NCI-H1048 (cell line): ENCODE results near the gene PLA2G2C.
"Not testable (repeated sequence)": the region's sequence is repeated elsewhere in the genome, so short reads cannot be mapped to it uniquely, and the experiment has no call there.

Experiments
- DNase-seq: peaks from one replicate; lab custom pipeline; 2025; lab: John Stamatoyannopoulos, UW

Gene PLA2G2C, protein sequence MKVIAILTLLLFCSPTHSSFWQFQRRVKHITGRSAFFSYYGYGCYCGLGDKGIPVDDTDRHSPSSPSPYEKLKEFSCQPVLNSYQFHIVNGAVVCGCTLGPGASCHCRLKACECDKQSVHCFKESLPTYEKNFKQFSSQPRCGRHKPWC

DNA sequence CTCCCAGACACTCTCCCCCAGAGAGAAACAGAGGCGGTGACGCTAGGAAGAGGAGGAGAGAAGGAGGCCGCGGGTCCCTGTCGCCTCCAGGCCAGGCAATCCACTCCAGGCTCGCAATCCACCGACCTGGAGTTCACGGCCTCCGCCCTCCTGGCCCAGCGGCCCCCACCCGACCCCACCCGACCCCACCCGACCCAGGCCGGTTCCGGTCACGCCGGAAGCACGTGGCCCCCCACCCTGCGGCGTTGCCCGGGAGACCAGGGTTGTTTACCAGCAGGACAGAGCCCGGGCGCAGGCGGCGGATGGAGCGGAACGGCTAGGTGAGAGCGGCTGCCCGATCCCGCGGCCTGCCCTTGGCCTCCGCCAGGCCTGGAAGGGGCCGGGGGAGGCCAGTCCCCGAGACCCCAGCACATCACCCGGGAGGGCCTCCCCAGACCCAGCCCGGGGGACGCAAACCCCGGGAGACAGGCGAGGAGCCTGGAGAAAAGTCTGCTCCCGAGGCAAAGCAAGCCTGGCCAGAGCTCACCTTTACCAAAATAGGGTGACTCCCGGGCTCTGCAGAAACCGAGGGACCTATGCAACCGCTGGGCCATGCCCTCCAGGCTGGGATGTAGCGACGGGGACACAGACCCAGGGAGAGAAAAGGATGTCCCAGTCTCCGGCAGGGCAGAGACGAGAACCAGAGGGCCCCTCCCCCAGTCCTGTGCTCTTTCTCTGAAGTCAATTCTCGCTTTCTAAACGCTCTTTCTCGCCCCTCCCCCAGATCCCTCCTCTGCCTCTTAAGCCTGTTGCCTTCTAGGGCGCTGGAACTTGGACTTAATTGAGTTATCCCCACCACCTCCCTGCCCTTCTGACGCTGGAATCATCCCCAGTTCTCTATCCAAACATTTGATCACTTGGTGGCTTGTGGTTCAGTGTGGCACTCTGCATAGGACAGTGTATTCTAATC, at the start of gene PLA2G2C, which contains the start of gene UBXN10:
TSS of gene PLA2G2C (minus strand) at position 685 of the 949 bp plus-strand sequence. CDS start 9,155 bp downstream, outside the sequence.
TSS of gene UBXN10 (plus strand) at position 263 of the 949 bp plus-strand sequence. CDS start 4,466 bp downstream, outside the sequence.
- no peak for DNase-seq

DNA sequence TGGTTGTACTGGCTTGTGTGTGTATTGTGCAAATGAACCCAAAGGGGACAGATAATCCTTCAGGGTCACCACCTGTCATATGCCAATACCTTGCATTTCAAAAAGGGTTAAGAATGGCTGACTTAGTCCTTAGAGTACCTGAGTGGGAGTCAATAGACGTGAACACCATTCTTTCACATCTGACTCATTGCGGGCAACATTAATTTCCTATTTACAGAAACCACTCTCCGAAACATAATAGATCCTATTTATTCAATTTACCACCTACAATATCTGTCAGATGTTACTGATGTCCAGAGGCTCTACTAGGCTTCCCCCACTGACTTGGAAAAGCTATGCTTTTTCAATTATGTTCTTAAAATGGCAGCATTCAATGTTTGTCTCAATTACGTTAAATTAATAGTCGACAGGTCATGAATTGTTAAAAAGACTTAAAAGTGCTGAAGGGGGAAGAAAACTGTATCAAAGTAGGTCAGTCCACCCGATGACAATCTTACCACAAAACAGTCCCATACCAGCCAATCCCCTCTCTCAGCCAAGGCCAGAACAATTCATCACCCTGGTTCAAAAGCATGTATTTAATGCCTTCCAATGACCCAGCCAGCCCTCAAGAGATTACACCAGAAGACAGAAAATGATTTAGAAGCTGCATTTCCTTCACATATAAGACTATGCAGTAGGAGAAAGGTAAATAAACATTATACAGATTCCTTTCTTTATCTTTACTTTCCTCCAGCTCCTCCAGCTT, 48.6 kb upstream of the PLA2G2C start:
- DNase-seq, result no peak

DNA sequence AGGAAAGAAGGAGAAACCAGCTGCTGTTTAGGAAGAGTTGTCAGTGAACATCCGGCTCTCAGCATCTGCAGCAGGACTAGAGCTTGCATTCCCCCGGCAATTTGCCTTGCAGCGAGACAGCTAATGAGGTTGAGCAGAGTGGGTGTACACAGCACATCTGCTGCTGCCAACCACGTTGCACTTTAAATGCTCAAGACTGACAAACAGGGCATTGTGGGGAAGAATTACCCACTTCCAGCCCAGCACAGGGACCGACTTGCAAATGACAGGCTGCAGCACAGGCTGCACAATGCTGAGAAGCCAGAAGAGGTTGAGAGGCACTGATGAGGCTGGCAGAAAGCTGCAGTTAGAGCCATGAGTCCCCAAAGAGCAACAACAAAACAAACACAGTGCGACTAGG, 47.5 kb upstream of the PLA2G2C start:
- DNase-seq, result no peak

DNA sequence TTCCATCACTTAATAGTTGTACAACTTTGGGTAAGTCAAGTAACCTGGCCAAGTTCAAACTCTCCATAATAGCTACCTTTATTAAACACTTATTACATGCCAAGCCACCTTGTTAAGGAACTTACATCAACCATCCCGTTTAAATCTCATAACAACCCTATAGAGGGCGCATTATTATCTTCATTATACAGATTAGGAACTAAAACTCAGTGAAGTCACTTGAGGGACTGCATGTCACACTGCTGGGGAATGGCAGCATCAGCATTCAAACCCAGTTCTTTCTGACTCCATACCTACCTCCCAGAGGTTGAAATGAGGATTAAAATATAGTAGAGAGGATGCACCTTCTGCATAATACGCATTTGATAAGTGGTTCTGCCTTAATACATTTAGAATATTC, 47.1 kb upstream of the PLA2G2C start:
- DNase-seq, result no peak

DNA sequence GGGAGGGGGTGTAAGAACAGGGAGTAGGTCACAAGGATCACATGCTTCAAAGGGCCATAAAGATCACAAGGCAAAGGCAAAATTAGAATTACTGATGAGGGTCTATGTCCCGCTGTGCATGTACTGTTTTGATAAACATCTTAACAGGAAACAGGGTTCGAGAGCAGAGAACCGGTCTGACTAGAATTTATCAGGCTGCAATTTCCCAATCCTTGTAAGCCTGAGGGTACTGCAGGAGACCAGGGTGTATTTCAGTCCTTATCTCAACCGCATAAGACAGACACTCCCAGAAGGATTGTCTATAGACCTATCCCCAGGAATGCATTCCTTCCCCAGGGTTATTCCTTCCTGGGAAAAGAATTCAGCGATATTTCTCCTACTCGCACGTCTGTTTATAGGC, 46.2 kb upstream of the PLA2G2C start:
- DNase-seq, result not testable (repeated sequence)

DNA sequence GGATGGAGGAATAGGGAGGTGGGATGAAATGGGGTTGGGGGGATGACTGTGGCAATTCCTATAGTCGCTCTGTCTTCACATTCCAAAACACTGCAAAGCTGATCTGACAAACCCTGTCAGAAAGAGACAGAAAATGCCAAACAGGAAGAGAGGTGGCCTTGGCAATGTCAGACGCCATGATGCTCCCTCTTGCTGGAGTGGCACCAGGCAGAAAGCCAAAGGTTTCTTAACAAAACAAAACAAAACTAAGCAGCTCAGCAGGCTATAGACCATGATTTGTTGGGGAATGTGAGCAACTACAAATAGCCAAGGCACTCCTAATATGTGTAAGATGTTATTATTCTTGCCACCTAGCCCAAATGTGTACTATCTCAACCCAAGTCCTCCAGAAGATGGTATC, 42.9 kb upstream of the PLA2G2C start:
- DNase-seq, result no peak

DNA sequence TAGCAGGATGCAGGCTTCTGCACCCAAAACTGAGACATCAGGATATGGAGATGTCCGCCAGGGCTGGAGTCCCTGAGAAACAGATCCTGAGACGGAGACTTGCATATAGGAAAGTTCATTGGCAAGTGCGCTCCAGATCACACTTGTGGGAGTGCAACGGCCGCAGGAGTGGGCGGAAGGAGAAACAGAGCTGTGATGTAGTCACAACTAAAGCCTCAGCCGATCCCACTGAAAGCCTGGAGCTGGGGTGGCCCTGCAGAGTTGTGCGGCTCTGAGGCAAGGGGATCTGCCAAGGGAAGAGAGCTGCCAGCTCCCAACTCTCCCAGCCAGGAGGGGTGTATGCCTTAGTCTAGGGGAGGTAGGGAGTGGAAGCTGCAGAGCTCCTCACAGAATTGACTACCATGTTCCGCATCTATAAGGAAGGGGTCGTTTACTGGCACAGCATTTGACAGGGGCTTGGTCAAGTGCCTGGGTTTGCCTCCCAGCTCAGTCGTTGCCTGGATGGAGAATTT, 42.1 kb upstream of the PLA2G2C start:
- no peak for DNase-seq

DNA sequence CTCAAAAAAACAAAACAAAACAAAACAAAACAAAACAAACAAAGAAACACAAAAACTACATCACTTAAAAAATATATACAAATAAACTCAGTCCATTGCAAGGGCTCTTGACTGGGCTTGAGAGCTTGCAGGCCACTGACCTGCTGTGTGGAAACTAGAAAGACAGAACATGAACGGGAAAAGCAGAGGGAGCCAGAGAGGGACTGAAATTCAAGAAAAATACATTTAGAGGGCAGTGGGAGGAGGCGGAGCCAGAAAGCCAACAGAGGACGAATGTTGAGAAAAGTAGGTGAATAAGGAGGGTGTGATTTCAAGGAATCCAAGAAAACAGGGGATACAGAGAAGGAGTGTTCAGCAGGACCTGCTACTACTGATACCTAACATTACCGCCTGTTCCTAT, 41.4 kb upstream of the PLA2G2C start:
- no peak for DNase-seq

DNA sequence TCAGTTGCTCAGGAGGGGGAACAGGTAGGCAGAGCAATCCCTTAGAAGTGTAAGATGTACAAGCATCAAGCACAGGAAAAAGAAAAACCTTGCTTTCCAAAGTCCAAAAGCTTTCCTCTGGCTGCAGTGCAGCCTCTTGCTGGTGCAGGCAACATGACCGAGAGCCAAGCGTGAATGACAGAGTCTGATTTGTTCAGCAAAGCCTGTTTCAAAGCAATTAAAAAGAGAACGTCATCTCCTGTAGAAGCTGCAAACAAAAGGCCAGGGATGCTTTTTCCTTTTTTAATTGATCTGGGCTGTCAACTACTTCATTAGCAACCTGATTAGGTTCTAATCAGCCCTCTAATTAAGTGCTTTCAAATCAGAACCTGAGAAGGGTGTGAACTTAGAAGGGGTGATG, 38.2 kb upstream of the PLA2G2C start:
- DNase-seq, result no peak

DNA sequence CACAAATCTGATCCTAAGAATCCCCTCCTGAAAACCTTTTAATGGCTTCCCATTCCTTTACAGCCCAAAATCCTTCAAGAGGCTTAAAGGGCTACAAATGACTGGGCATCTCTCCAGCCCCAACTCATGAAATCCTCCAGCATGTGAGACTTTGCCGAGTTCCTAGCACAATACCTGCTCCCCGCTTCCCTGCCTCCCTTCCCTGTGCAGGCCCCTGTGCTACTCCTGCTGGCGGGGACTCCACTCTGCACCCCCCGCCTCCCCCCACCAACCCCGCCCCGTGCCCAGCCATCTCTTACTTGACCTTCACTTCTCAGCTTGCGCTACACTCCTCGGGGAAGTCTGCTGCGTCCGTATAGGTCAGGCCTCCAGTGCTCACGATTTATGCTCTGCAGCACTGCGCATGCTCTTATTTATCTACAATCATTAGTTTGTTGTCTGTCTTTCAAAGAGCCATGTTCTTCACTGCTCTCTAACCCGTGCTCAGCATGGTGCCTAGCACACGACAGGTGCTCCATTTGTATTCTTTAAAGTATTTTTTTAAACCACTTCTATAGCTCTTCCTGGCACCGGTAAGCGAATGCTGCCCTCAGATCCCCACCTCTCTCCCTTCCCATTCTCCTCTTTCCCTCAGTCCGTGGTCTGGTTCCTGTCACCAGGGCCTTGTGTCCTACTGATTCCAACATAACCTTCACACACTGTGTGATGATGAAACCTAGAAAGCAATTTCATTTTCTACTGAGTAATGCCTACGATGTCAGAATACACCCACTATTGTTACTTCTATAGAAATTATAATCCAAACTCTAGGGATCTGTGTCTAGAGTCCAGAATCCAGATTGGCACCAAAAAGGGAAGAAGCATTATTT, 37.5 kb upstream of the PLA2G2C start:
- DNase-seq, result no peak

DNA sequence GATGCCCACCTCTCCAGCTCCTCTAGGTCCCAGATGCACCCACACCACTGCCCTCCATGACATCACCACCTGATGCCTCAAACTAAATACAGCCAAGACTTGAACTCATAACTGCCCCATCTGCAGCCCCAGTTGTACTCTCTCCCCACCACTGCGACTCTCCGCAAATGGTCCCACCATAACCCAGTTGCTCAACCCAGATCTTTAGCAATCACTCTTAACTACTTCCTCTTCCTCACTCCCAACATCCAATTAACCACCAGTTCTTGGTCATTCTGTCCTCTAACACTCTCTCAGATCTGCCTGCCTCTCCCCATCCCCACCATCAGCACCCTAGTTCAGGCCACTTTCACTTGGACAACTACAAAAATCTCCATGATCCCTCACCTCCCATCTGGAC, 36.8 kb upstream of the PLA2G2C start:
- DNase-seq, result no peak

DNA sequence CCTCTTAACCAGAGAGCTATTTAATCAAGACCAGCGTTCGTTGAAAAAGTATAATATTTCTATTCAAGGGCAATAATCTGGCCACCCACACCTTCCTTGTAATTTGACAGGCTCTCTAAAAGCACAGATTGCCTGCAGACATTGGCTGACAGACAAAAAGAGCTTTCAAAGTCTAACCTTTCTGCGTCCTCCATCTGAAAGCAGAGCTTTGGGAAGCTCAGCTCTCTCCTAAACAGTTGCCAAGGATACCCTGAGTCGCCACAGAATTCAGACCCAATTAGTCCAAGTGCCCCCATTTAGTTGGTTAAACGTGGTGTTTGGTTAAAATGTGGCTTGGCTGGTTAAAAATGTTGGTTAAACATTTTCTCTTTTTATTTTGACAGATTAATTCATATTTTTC, 33.7 kb upstream of the PLA2G2C start:
- DNase-seq, result no peak

DNA sequence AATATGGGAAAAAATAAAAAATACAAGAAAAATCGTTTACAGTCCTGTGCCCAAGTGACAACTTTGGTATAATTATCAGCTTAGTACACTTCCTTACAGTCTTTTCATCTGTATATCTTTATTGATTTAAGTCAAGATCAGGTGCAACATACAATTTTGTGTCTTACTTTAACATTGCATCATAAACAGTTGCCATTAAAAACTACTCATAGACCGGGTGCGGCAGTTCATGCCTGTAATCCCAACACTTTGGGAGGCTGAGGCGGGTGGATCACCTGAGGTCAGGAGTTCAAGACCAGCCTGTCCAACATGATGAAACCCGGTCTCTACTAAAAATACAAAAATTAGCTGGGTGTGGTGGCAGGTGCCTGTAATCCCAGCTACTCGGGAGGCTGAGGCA, 32.7 kb upstream of the PLA2G2C start:
- not testable (repeated sequence) for DNase-seq

DNA sequence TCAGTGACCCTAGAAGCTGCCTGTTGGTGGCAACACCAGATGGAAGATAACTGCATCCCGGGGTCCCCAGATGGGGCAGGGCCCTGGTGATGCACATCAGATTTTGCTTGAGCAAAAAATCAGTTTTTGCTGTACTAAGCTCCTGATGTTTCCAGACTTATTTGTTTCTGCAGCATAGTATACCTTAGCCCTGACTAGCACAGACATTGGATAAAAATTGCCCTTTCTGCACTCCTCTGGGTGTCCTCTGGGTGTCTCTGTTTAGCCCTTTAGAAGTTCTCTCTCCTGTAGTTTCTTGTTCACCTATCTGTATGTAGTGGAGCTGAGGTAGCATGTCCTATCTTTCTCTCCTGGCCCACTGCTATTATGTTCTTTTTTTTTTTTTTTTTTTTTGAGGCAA, 30.3 kb upstream of the PLA2G2C start:
- no peak for DNase-seq

DNA sequence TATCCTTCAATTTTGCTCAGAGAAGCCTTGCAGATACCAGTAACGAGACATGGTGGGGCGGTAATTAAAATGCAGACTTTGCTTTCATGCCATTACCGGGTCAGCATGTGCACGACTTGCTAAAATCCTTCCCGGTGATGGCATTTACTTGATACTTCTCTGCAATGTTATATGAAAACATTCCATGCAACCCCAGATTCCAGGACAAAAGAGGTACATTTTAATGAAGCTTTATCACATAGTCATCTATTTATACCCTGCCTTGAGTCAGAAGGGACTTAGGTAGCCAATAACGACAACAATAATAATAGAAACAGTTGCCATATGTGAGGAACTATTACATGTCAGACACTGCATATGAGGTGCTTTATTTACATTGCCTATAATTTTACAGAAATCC, 29.4 kb upstream of the PLA2G2C start:
- no peak for DNase-seq

DNA sequence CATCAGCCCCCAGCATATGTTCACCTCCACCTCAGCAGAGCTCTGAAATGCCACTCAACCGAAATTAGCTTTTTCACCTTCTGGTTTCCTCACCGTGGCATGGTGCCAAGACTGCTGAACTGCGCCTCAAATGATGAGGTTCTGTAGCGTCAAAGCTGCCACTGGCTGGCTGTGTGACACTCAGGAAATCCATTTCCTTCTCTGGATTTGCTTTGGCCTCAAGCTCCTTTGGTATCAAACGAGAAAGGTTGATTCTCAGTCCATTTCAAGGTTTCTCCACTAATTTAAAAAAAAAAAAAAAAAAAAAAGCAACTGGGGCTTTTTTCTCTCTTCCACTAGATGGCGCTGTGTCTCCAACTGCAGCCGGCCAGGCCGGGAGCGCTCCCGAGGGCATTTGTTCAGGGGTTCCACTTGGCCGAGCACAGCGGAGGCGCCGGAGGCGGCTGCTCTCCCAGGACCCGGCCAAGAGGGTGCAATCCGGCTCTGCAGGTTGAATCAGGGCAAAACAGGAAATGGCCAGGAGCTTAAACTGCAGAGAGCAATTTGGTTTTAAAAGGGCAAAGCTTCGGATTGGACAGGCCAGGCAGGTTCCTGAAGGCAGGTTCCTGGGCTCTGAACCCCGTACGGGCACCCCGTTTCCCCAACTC, 26.5 kb upstream of the PLA2G2C start:
- DNase-seq, result no peak

DNA sequence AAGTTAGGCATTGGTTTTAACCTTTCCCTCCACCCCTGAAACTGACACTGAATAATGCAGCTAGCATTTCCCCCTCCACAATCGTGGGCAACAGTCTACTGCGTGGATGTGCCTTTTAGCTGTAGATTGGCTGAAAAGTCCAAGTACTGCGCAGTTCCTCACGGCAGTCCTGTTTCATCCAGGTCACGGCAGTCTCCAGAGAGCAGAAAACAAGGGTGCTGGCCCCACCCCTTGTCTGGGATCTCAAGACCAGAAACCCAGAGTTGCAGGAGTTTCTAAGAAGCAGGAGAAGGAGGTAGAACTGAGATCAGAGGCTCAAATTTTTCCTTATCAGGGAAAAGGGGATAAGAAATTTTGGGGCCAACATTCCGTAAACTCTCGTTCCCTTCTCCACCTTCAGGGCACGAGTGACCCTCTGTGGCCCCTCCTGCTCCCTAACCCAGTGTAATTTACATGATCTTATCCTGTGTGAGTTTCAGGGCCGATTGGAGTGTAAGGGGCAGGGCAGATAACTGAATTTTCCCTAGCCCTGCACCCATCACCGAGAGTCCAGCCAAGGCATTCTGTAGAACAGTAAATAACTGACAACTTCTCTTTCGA, 25.9 kb upstream of the PLA2G2C start:
- DNase-seq, result no peak

DNA sequence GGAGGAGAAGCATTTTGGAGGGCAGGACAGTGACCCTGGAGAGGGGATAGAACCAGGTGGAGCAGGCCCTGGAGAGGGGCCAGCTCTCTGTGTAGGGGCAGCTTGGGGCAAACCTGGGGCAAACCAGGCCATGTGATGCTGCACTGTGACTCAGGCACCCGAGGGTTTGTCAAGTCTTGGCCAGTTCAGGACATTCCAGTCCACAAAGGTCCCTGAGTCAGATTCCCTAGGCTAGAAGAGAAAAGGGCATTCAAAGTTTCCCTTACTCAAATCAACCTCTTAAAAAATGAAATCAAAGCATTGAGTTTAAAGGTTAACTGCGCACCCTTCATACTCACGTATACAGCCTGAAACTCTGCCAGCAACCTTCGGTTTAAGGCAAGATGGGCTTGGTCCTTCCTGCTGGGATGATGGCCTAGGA, 25.2 kb upstream of the PLA2G2C start:
- no peak for DNase-seq

DNA sequence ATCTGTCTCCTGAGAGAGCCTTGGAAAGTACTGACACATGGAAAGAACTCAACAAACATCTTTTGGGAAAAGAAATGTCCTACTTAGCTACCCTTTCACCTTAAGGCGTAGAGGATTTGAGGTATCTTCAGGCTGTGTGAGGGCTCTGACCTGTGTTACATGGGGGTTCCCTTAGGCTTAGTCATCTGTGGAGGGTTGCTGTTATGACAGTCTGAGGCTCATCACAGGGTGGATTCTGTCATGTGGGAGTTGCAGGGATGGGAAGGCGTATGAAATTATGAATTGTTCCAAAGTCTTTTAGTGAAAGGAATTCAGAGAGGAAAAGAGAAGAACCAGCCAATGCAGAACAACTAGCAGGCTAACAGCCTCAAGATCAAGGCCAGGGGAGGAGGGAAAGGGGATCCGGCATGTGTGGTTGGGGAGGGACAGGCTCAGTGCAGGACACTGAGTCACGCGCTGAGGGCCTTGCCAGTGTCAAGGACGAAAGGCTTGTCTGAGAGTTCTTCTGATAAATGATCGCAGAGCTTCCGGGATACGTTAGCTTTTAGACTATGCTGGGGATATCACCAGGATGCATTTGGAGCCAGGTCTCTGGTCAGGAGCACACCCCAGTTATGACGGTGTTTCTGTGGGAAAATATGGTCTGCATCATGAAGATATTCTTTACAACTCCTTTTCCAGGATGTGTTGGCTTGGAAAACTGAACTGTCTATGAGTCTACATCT, 24.6 kb upstream of the PLA2G2C start:
- DNase-seq, result no peak

DNA sequence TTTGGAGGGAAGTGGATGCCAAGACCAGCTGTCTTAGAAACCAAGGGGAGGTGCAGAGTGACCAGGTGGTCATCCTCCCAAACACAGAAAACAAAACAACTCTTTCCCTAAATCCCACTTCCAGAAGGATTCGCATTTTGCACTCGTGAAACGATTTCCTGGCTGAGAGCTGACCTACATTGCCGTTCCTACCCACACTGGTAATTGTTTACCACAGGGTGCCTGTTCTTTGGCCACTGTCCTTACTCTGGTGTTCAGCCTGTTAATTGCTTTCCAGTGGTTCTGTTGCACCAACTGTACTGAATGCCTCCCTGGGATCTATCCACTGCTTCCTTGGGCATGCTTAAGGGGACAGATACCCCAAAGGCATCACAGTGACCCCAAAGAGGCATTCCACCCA, 23.2 kb upstream of the PLA2G2C start:
- DNase-seq, result no peak
